PFSK-1 (cell line): ENCODE measurements around the gene PCDHGC3.

ENCODE experiments used
- FOXP2 ChIP-seq: optimal IDR thresholded peaks from 2 replicates; pipeline ENCODE3; 2011; ENCODE audit warnings: borderline replicate concordance, control low read depth, inconsistent platforms; ENCODE audit not compliant: insufficient read depth; ENCODE audit errors: extremely low read length, extremely low read depth
- POLR2AphosphoS5 ChIP-seq: IDR thresholded peaks from 2 replicates; pipeline ENCODE4 v1.6.1; 2012; ENCODE audit warnings: low read depth, mild to moderate bottlenecking, control low read depth, low read length, moderate library complexity
- REST ChIP-seq, 2 experiments: IDR thresholded peaks; 2 replicates each; pipeline versions ENCODE4 v1.6.1 to v1.8.0; 2011 to 2012; ENCODE audit warnings: low read depth in 2 of 2, low read length in 2 of 2, control low read depth in 1 of 2, inconsistent platforms in 1 of 2, mild to moderate bottlenecking in 1 of 2, moderate library complexity in 1 of 2; ENCODE audit not compliant: insufficient read depth in 1 of 2
- SIN3A ChIP-seq: IDR thresholded peaks from 2 replicates; pipeline ENCODE4 v1.6.1; 2012; ENCODE audit warnings: mild to moderate bottlenecking, low read length, moderate library complexity, borderline replicate concordance; ENCODE audit not compliant: insufficient read depth
- TAF1 ChIP-seq: IDR thresholded peaks from 2 replicates; pipeline ENCODE4 v1.6.1; 2012; ENCODE audit warnings: low read length, control low read depth, borderline replicate concordance; ENCODE audit not compliant: insufficient read depth

PCDHGC3 gene

GRCh38 chr5:141510850-141511601 lies 35.3 kb downstream of the PCDHGC3 start:
- TF ChIP-seq FOXP2, result no peak
- no peak for TF ChIP-seq TAF1
- no peak for TF ChIP-seq POLR2AphosphoS5
- TF ChIP-seq REST (IDR thresholded peaks at IDR 0.05; ENCODE audit: insufficient read depth in 1 of 2, low read depth in 2 of 2, low read length in 2 of 2), result no peak
- no peak for TF ChIP-seq SIN3A

- no peak for TF ChIP-seq FOXP2
- TF ChIP-seq REST (IDR thresholded peaks at IDR 0.05; ENCODE audit: insufficient read depth in 1 of 2, low read depth in 2 of 2, low read length in 2 of 2), result no peak
- no peak for TF ChIP-seq SIN3A
- TF ChIP-seq POLR2AphosphoS5, result no peak
- no peak for TF ChIP-seq TAF1
Measured at GRCh38 chr5:141511771-141512325, 36.1 kb downstream of the PCDHGC3 start.

GRCh38 chr5:141512390-141512910 lies 36.7 kb downstream of the PCDHGC3 start:
- TF ChIP-seq SIN3A (no peak), POLR2AphosphoS5 (no peak), TAF1 (no peak), FOXP2 (no peak), REST (IDR thresholded peaks at IDR 0.05; ENCODE audit: insufficient read depth in 1 of 2, low read depth in 2 of 2, low read length in 2 of 2) (no peak)

- TF ChIP-seq POLR2AphosphoS5 (no peak), REST (IDR thresholded peaks at IDR 0.05; ENCODE audit: insufficient read depth in 1 of 2, low read depth in 2 of 2, low read length in 2 of 2) (no peak), SIN3A (no peak), FOXP2 (no peak), TAF1 (no peak)
Measured at GRCh38 chr5:141512911-141513626, 37.3 kb downstream of the PCDHGC3 start.
